ENCODE data around the gene PRKAG1.

PRKAG1 gene

GRCh38 chr12:48961331-48961730 is 57.2 kb downstream of the PRKAG1 start:
- FAIRE-seq = no peak

DNA sequence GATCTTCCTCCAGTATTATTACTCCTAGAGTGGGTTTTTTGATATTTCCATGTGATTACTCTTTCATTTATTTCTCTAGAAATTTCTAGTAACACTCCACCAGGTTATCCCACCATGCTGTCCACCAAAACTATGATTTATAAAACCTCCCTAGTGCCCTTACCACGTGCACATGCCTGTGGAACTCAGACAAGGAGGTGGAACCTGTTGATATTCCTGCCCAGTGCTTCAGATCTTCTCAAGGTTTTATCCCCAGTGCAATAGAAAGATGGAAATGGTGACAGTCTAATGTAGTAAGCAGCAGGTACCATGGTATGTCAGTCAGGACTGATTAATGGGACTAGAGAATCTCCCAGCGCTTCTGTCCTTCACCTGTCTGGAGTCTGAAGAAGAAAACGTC is 57.7 kb downstream of the PRKAG1 start:
- no peak for FAIRE-seq

- FAIRE-seq = no peak
These were observed 60.6 kb downstream of the PRKAG1 start for GRCh38 chr12:48958049-48958388.

DNA sequence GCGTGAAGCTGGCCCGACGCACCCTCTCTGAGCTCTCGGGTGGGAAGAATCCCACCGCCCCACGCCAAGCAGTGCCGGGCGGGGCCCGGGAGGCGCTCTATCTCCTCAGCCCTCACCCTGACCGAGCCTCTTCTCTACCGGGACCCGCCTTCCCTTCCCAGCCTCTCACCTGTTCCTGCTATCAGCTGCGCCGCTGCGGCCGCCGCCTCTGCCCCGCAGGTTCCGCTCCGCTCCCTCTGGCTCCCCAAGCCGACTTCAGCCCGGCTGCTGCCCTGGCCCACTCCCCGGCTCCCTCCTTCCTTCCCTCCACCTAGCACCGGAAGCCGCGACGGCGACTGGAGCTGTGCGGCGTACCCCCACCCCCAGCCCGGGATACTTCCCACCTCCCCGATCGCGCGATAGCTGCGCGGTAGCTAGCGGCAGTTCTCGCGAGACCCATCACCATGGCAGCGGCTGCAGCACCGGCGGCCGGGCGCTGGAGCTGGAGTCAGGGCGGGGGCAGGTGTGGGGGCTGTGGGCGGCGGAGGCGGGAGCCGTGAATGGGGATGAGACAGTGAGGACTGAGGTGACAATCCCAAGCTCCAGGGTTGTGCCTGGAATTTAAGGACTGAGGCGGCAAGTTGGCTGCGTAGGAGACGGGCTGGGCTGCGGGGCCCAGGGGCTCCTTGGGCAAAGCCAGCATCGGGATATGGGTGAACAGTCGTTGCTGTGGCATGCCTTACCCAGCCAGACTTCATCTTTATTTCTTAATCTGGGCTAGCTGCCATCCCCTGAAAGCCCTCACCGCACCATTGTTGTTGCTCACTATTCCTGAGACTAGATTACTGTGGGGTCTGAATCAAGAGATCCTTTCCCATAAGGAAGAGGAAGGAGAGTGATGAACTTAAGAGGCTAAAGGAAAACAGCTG is 61.2 kb downstream of the PRKAG1 start, which contains the start of gene ARF3:
Gene ARF3 (minus strand): TSS at position 347 of the 908 bp plus-strand sequence. CDS start 16,392 bp downstream, outside the sequence.
- FAIRE-seq = no peak

DNA sequence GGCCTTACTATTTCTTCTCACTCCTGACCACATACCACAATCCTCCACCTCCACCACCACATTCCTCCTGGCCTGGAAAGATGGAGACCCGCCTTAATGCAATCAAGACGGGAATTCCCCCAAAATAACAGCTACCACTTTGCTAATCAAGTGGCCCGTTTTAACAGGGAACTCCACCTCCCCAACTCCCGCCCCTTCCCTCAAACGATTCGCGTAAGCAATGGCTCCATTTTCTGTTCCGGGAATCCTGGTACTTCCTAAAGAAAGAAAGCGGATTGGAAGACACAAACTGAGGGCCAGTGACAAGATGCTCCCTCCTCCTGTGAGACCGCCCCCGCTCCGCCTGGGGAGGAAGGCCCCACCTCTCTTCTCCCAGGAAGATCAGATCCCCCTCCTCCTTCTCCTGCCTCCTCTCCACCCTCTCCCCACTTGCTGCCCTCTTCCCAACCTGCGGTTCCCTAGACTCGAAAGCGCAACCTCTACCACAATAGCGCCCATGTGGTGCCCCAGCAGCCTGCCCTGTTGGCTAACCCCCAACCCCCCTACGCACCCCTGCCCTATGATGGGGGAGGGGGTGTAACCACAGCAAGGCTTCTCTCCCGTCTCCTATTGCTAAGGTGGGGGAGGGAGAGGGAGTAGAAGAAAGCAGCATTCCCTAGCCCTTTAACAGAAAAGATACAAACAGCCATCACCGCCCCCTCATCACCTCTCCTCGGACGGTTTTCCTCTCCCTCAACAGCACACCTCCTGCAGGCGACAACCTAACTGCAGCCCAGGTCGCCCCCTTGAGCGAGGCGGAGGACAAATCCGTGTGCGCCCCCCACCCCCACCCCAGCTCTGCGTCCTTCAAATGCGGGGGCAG is 62.1 kb downstream of the PRKAG1 start:
- peak; percentile 31 for FAIRE-seq

DNA sequence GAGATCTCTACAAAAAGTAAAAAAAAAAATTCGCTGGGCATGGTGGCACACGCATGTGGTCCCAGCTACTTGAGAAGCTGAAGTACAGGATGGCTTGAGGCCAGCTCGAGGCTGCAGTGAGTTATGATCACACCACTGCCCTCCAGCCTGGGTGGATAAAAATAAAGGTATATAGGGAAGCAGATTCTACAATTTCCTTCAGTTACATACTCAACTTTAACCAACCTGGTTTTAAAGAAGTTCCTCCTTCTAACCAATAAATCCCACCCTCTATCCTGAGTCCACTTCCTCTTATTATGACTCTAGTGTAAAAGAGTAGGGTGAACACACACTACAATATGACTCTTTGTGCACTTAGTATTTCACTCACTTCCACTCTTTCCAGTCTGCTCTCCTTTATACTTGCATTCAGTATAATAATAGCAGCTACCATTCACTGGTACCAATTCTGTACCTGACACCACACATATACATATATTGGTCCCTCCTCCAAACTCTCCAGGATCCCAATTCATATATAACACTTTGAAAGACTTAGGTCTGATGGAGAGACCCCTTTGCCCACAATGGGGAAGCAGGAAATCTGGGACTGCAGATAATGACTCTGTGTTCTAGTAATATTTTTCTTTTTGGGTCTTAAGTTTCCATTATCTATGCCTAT is 63.6 kb downstream of the PRKAG1 start:
- FAIRE-seq = no peak

- no peak for FAIRE-seq
These were observed 64.5 kb downstream of the PRKAG1 start for GRCh38 chr12:48954061-48954460.

DNA sequence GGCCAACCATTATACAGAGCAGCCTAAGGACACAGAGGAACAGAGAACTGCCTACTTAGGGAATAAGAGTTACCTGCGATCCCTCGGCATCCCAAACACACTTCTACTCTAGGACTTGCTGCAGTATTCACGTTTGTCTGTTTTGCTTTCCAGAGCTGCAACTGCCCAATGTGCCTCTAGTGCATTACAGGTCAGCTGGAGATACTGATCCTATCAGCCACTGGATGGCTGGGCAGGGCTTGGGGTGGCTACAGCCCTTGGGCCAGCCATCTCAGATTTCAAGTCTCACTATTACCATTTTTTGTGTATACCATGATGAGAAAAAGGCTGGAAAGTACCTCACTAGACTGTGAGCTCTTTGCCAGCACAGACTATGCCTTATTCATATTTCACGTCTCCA is 65.9 kb downstream of the PRKAG1 start:
- FAIRE-seq = no peak

All from endometrium (tissue), 2 donors.